ENCODE data around the gene NBAS. TPM values are rescaled to one million over a fixed set of nuclear protein-coding genes. Genes with fewer than 3 reads are reported as not detected.
A peak's percentile ranks its signal among the peaks of the same experiment; 100 is the strongest.

NBAS gene
- total RNA-seq, 1 experiment from 2014 or later = 46.4 TPM

DNA sequence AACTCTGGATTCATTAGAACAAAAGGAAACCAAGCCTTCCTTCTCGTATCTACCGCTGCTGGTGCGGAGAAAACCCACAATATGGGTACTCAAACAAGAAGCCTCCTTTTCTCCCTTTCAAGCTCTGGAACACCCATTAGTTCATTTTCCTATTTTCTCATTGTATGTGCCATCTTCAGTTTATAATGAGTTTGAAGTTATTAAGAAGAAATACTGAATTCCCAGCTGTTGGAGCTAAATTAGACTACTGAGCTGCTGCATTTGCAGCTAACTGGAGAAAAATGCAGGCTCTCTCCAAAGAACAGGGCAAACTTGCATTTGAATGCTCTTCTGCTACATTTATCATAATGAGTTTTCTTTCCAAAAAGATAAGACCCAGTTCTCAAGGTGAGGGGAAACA is 398.5 kb downstream of the NBAS start:
- H3K27ac Mint-ChIP-seq (ENCODE audit: low read depth, unreplicated experiment) = no peak overlapping the region
- intact Hi-C loops (cut with micrococcal nuclease) = no loop called here
- H3K4me3 Mint-ChIP-seq (ENCODE audit: unreplicated experiment) = no peak overlapping the region
- no peaks in the 10 kb centered on the region for H3K9me3 Mint-ChIP-seq (ENCODE audit: unreplicated experiment)
- no peak for DNase-seq (ENCODE audit: unreplicated experiment)
- ChIA-PET CTCF (interaction anchor here (0.6 to 1.0 kb wide), 2 partner anchors 203 to 415 kb away, joined by 4 read pairs; no protein-coding TSS in a partner anchor), POLR2A (interaction anchor here (1.4 kb wide), 1 partner anchor 12 kb away, joined by 3 read pairs; no protein-coding TSS in a partner anchor)
- no TSS peak for BruUV-seq (replicated peaks)
- TF ChIP-seq, protein P1, sequence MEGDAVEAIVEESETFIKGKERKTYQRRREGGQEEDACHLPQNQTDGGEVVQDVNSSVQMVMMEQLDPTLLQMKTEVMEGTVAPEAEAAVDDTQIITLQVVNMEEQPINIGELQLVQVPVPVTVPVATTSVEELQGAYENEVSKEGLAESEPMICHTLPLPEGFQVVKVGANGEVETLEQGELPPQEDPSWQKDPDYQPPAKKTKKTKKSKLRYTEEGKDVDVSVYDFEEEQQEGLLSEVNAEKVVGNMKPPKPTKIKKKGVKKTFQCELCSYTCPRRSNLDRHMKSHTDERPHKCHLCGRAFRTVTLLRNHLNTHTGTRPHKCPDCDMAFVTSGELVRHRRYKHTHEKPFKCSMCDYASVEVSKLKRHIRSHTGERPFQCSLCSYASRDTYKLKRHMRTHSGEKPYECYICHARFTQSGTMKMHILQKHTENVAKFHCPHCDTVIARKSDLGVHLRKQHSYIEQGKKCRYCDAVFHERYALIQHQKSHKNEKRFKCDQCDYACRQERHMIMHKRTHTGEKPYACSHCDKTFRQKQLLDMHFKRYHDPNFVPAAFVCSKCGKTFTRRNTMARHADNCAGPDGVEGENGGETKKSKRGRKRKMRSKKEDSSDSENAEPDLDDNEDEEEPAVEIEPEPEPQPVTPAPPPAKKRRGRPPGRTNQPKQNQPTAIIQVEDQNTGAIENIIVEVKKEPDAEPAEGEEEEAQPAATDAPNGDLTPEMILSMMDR (IDR thresholded peaks at IDR 0.05; ENCODE audit: unreplicated experiment) = no peak
- peaks cover 6% of the 10 kb centered on the region for H3K4me1 Mint-ChIP-seq (ENCODE audit: insufficient read depth, unreplicated experiment)
- no peaks in the 10 kb centered on the region for H3K27me3 Mint-ChIP-seq (ENCODE audit: insufficient read depth, unreplicated experiment)
- no peaks in the 10 kb centered on the region for H3K36me3 Mint-ChIP-seq (ENCODE audit: insufficient read depth, unreplicated experiment)

GRCh38 chr2:15160201-15160991 is 400.7 kb downstream of the NBAS start:
- H3K27me3 Mint-ChIP-seq (ENCODE audit: insufficient read depth, unreplicated experiment) = no peaks in the 10 kb centered on the region
- no peaks in the 10 kb centered on the region for H3K36me3 Mint-ChIP-seq (ENCODE audit: insufficient read depth, unreplicated experiment)
- H3K9me3 Mint-ChIP-seq (ENCODE audit: unreplicated experiment) = no peaks in the 10 kb centered on the region
- H3K4me3 Mint-ChIP-seq (ENCODE audit: unreplicated experiment) = no peak overlapping the region
- peak; percentile 8 for DNase-seq (ENCODE audit: unreplicated experiment)
- POLR2A ChIA-PET = no interaction called here
- peaks cover 6% of the 10 kb centered on the region for H3K4me1 Mint-ChIP-seq (ENCODE audit: insufficient read depth, unreplicated experiment)
- intact Hi-C loops (cut with micrococcal nuclease) = loop anchor here (2.0 kb wide), 1 partner anchor 526 kb away; no protein-coding TSS in a partner anchor
- BruUV-seq (replicated peaks) = no TSS peak
- TF ChIP-seq, protein P1 (IDR thresholded peaks at IDR 0.05; ENCODE audit: unreplicated experiment) = no peak
- CTCF ChIA-PET = interaction anchor here (0.6 to 1.7 kb wide), 17 partner anchors 10 to 1375 kb away, joined by 3 to 6 read pairs (median 3); no protein-coding TSS in a partner anchor
- H3K27ac Mint-ChIP-seq (ENCODE audit: low read depth, unreplicated experiment) = peak overlapping the region; percentile 6

GRCh38 chr2:15159751-15160177 is 401.4 kb downstream of the NBAS start:
- BruUV-seq (replicated peaks) = no TSS peak

DNA sequence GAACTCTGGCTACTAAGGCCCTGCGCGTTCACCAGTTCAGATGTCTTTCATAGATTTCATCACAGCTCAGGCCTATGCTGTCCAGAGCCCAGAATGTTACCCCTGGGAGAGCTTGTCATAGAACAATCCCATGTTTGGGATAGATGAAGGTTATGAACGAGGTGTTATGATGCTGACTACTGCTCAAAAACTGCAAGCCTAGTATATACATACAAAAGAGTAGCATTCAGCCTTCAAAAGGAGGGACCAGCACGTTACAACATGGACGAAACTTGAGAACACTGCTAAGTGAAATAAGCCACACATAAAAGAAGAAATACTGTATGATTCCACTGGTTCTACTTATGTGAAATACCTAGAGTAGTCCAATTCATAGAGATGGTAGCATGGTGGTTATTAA is 401.9 kb downstream of the NBAS start:
- ChIA-PET POLR2A (no interaction called here), CTCF (interaction anchor here (0.7 to 1.7 kb wide), 3 partner anchors 111 to 574 kb away, joined by 3 read pairs; no protein-coding TSS in a partner anchor)
- Mint-ChIP-seq H3K4me3 (ENCODE audit: unreplicated experiment) (no peak overlapping the region), H3K27ac (ENCODE audit: low read depth, unreplicated experiment) (no peak overlapping the region), H3K36me3 (ENCODE audit: insufficient read depth, unreplicated experiment) (no peaks in the 10 kb centered on the region), H3K9me3 (ENCODE audit: unreplicated experiment) (no peaks in the 10 kb centered on the region), H3K27me3 (ENCODE audit: insufficient read depth, unreplicated experiment) (no peaks in the 10 kb centered on the region), H3K4me1 (ENCODE audit: insufficient read depth, unreplicated experiment) (peaks cover 6% of the 10 kb centered on the region)
- no TSS peak for BruUV-seq (replicated peaks)
- TF ChIP-seq, protein P1 (IDR thresholded peaks at IDR 0.05; ENCODE audit: unreplicated experiment) = no peak
- DNase-seq (ENCODE audit: unreplicated experiment) = no peak
- intact Hi-C loops (cut with micrococcal nuclease) = loop anchor here (5.0 kb wide), 1 partner anchor 418 kb away; no protein-coding TSS in a partner anchor

More at GRCh38 chr2:15159751-15160177, 401.4 kb downstream of the NBAS start:
- CTCF ChIA-PET = interaction anchor here (0.6 to 1.7 kb wide), 18 partner anchors 9 to 1375 kb away, joined by 3 to 6 read pairs (median 3); no protein-coding TSS in a partner anchor
- H3K36me3 Mint-ChIP-seq (ENCODE audit: insufficient read depth, unreplicated experiment) = no peaks in the 10 kb centered on the region
- intact Hi-C loops (cut with micrococcal nuclease) = loop anchor here (2.0 to 5.0 kb wide), 2 partner anchors 418 to 525 kb away; no protein-coding TSS in a partner anchor
- no peaks in the 10 kb centered on the region for H3K27me3 Mint-ChIP-seq (ENCODE audit: insufficient read depth, unreplicated experiment)
- H3K4me3 Mint-ChIP-seq (ENCODE audit: unreplicated experiment) = no peak overlapping the region
- peak overlapping the region; percentile 6 for H3K27ac Mint-ChIP-seq (ENCODE audit: low read depth, unreplicated experiment)
- TF ChIP-seq, protein P1 (IDR thresholded peaks at IDR 0.05; ENCODE audit: unreplicated experiment) = peak; percentile 47
- H3K9me3 Mint-ChIP-seq (ENCODE audit: unreplicated experiment) = no peaks in the 10 kb centered on the region
- peaks cover 6% of the 10 kb centered on the region for H3K4me1 Mint-ChIP-seq (ENCODE audit: insufficient read depth, unreplicated experiment)
- peak; percentile 64 for DNase-seq (ENCODE audit: unreplicated experiment)
- POLR2A ChIA-PET = no interaction called here

All from MCF 10A (cell line).